ENCODE results near the gene PTBP1.

The PTBP1 gene

DNA sequence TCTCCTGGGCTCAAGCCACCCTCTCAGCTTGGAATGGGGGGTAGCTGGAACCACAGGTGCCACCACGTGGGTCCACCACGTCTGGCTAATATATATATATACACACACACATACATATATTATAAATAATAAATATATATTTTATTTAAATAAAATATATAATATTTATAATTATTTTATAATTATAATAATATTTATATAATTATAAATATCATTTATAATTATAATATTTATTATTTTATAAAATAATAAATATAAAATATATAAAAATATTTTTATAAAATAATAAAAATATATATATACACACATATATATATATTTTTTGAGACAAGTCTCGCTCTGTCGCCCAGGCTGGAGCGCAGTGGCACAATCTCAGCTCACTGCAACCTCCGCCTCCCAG, 57.3 kb downstream of the PTBP1 start:
- DNase-seq (ENCODE audit: low spot score), result no peak

DNA sequence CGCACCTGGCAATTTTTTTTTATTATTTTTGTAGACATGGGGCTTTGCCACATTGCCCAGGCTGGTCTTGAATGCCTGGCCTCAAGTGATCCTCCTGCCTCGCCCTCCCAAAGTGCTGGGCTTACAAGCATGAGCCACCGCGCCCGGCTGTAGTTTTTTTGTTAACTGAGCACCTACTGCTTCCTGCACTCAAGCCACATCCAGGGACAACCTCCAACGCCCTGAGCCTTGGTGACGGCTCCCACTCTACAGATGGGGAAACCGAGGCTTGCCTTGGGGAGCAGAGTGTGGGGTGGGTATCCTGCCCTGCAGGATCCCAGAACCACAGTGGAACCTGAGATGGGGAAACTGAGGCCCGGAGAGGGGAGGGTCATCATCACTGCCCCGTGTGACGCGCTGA, 57.9 kb downstream of the PTBP1 start:
- DNase-seq (ENCODE audit: low spot score), result no peak

DNA sequence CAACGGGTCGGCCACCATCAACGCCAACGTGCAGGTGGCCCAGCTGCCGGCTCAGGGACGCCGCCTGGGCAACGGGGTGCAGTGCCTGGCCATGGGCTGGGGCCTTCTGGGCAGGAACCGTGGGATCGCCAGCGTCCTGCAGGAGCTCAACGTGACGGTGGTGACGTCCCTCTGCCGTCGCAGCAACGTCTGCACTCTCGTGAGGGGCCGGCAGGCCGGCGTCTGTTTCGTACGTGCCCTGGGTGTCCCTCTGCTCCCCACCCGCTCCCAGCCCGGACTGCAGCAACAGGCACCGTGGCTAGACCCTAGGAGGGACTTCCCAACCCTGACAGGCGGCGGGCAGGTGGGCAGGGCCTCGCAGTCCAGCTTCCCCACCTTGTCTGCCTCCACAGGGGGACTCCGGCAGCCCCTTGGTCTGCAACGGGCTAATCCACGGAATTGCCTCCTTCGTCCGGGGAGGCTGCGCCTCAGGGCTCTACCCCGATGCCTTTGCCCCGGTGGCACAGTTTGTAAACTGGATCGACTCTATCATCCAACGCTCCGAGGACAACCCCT, 58.4 kb downstream of the PTBP1 start:
- no peak for DNase-seq (ENCODE audit: low spot score)

GRCh38 chr19:858284-858683, 61.0 kb downstream of the PTBP1 start:
- no peak for DNase-seq (ENCODE audit: low spot score)

- no peak for DNase-seq (ENCODE audit: low spot score)
Measured at GRCh38 chr19:858868-859843, 61.9 kb downstream of the PTBP1 start, which contains the start of gene CFD. Gene CFD (plus strand): TSS chr19:859664. CDS start chr19:859690, 26 bp downstream.

DNA sequence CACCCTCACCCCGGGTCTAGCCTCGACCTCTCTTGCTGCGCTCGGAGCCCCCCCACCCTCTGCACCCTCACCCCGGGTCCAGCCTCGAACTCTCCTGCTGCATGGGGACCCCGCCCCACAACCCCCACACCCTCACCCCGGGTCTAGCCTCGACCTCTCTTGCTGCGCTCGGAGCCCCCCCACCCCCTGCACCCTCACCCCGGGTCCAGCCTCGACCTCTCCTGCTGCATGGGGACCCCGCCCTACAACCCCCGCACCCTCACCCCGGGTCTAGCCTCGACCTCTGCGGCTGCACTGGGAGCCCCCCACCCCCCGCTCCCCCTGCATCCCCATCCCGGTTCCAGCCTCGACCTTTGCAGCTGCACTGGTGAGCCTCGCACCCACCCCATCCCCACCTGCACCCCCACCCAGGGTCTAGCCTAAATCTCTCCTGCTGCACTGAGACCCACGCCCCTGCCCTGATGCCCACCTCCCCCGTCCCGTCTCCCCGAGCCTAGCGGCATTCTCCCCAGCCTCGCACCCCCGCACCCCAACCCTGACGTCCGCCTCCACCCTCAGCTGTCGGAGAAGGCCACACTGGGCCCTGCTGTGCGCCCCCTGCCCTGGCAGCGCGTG, 64.0 kb downstream of the PTBP1 start:
- DNase-seq (ENCODE audit: low spot score), result no peak

Measured in left forelimb (tissue), 1 donor.